Psoas muscle (tissue), 8 donors: ENCODE data around the gene PCSK5. TPM values are rescaled to one million over a fixed set of nuclear protein-coding genes. Genes with fewer than 3 reads are reported as not detected.

ENCODE experiments used
- ATAC-seq, 4 donors: fragments of 200-7000 bp; cut with Tn5 transposase; one replicate each; pipeline ENCODE4 v1.9.1; 2020; ENCODE audit warnings: moderate library complexity in 3 of 4, mild to moderate bottlenecking in 2 of 4
- DNase-seq, 2 donors: peaks; one replicate each; pipeline ENCODE4 v3.0.0-alpha.2; 2020
- H3K27ac ChIP-seq: fragments of 200-600 bp; one replicate; pipeline ENCODE4 v1.8.0; 2022
- H3K27me3 ChIP-seq, 3 donors: fragments of 200-600 bp in 1 of 3; one replicate each; pipeline versions ENCODE4 v1.6.1 to v1.8.0; 2013 to 2022; ENCODE audit warnings: low read length in 2 of 3, mild to moderate bottlenecking in 2 of 3, moderate library complexity in 1 of 3; ENCODE audit not compliant: insufficient read depth in 3 of 3
- H3K36me3 ChIP-seq, 2 donors: fragments of 200-600 bp in 1 of 2; one replicate each; pipeline versions ENCODE4 v1.6.1 to v1.8.0; 2013 to 2022; ENCODE audit warnings: low read depth in 1 of 2, mild to moderate bottlenecking in 1 of 2, moderate library complexity in 1 of 2; ENCODE audit not compliant: insufficient read depth in 1 of 2
- H3K4me1 ChIP-seq: fragments of 200-600 bp; one replicate; pipeline ENCODE4 v1.8.0; 2022
- H3K4me3 ChIP-seq: fragments of 200-600 bp; one replicate; pipeline ENCODE4 v1.8.0; 2022; ENCODE audit warnings: mild to moderate bottlenecking
- H3K9me3 ChIP-seq: fragments of 200-600 bp; one replicate; pipeline ENCODE4 v1.8.0; 2022
- CTCF ChIP-seq: fragments of 200-600 bp; IDR thresholded peaks from one replicate; pipeline ENCODE4 v1.8.0; 2022; ENCODE audit warnings: antibody characterized with exemption
- WGBS, 3 donors: extraction: QIAGEN DNeasy Blood & Tissue Kit; methylation state at CpG; one replicate each; pipeline versions ENCODE4 v1.1.6 to v1.1.7; 2013; 5-methylcytosine and 5-hydroxymethylcytosine counted together
- intact Hi-C, 2 donors: fragments of 100-400 bp; cut with DNase I; formaldehyde crosslinking; loops; one replicate each; pipeline versions ENCODE4 v1.11.0 to v1.14.2; 2022
- long read RNA-seq, 2 donors: library from polyadenylated mRNA; unstranded; transcript quantifications; one replicate each; pipeline ENCODE4 v2.0.0, GENCODE V29; 2021
- polyA plus RNA-seq, 3 donors: library from polyadenylated mRNA; stranded (reverse); fragments of 200-250 nt; gene quantifications; one replicate each; pipeline ENCODE4 v1.2.3, GENCODE V29; 2013
- total RNA-seq, 4 donors: library from RNA; stranded (reverse); fragmentation: NEBNext Ultra II Directional in 2 of 4; extraction: Animal tissue kit (Norgen Biotek cat#: 25700) in 2 of 4; gene quantifications; one replicate each; pipeline versions ENCODE4 v1.2.1 to v1.2.4, GENCODE V29; 2021 to 2023
- donor health status: healthy with polysubstance abuse.
- donor health status: DM: no; HTN: no; CAD: no; lungs with moderate emphysema.
- donor health status: Bipolar disorder and iron deficiency.
- donor health status: healthy.
- donor health status: DM: yes; HTN: yes; CAD: no.
- donor health status: DM: no; HTN: no; CAD: no.
- donor health status: DM: no; HTN: no; CAD: no.
- donor health status: DM: yes; HTN: yes; CAD: no.

PCSK5 gene
- 1 to 10 TPM; 1.8 to 4.4 (median 3.7) TPM for total RNA-seq
- polyA plus RNA-seq: 1 to 10 TPM in 1 of 3 donors, under 1 TPM in 2; 0.75 to 2.3 (median 0.79) TPM
- long read RNA-seq, donor 1, full-length matches to known transcripts: 5 of 7 reads
- long read RNA-seq, donor 1, partial matches to known transcripts: 0 of 7 reads
- long read RNA-seq, donor 1, other reads (novel, unspliced or antisense): 2 of 7 reads
- long read RNA-seq, donor 2, full-length matches to known transcripts: 7 of 11 reads
- long read RNA-seq, donor 2, partial matches to known transcripts: 2 of 11 reads
- long read RNA-seq, donor 2, other reads (novel, unspliced or antisense): 2 of 11 reads

- ATAC-seq (peak; percentile 91 to 96 (median 94)), DNase-seq (peak; percentile 89 to 91)
- peaks cover 0 to 11% (median 0%) of the 10 kb centered on the region in 3 donors for H3K27me3 ChIP-seq
- 0 to 1% (median 0%) methylated on average over 55 to 83 of the region's 83 CpGs for WGBS, 3 donors
- H3K9me3 ChIP-seq: no peaks in the 10 kb centered on the region
- H3K4me3 ChIP-seq: peak within 1 kb of the TSS; percentile 74
- H3K27ac ChIP-seq: peak within 1 kb of the TSS; percentile 48
- TF ChIP-seq CTCF: peak; percentile 20
- no peaks in the 10 kb centered on the region for H3K36me3 ChIP-seq
- intact Hi-C loops: no loop called here
- peaks cover 6% of the 10 kb centered on the region for H3K4me1 ChIP-seq
Measured at GRCh38 chr9:75890472-75891276, at the start of gene PCSK5. Gene PCSK5, plus strand, starts transcription at chr9:75890673. Its CDS starts 509 bp downstream, at chr9:75891182.

GRCh38 chr9:75844321-75844720, 46.2 kb upstream of the PCSK5 start:
- intact Hi-C loops: no loop called here
- ATAC-seq: no peak
- 63 to 64% (median 64%) methylated on average over 2 of the region's 2 CpGs for WGBS, 3 donors

GRCh38 chr9:75845806-75846205, 44.7 kb upstream of the PCSK5 start:
- 87 to 91% (median 89%) methylated on average over 2 of the region's 2 CpGs for WGBS, 3 donors
- no peaks in the 10 kb centered on the region for H3K27me3 ChIP-seq
- intact Hi-C loops: no loop called here
- DNase-seq (no peak), ATAC-seq (no peak)
- H3K4me1 ChIP-seq: no peaks in the 10 kb centered on the region
- H3K36me3 ChIP-seq: no peaks in the 10 kb centered on the region
- H3K4me3 ChIP-seq: no peak overlapping the region
- TF ChIP-seq CTCF: no peak
- no peaks in the 10 kb centered on the region for H3K9me3 ChIP-seq
- no peak overlapping the region for H3K27ac ChIP-seq

More at GRCh38 chr9:75844321-75844720, 46.2 kb upstream of the PCSK5 start:
- no peak overlapping the region for H3K4me3 ChIP-seq
- no peaks in the 10 kb centered on the region for H3K4me1 ChIP-seq
- no peak for TF ChIP-seq CTCF
- H3K36me3 ChIP-seq: no peaks in the 10 kb centered on the region
- no peak for DNase-seq
- H3K9me3 ChIP-seq: no peaks in the 10 kb centered on the region
- no peaks in the 10 kb centered on the region for H3K27me3 ChIP-seq
- no peak overlapping the region for H3K27ac ChIP-seq

- H3K27ac ChIP-seq: no peak overlapping the region
- H3K4me1 ChIP-seq: no peaks in the 10 kb centered on the region
- H3K36me3 ChIP-seq: no peaks in the 10 kb centered on the region
- H3K4me3 ChIP-seq: no peak overlapping the region
- ATAC-seq: no peak
- H3K9me3 ChIP-seq: no peaks in the 10 kb centered on the region
- DNase-seq: no peak
- intact Hi-C loops: no loop called here
- H3K27me3 ChIP-seq: no peaks in the 10 kb centered on the region
- WGBS, 3 donors: 86 to 92% (median 91%) methylated on average over 1 of the region's 1 CpG
- TF ChIP-seq CTCF: no peak
Measured at GRCh38 chr9:75847085-75847484, 43.4 kb upstream of the PCSK5 start.
